Measurements from ENCODE around the gene CYB5A.

Gene CYB5A

DNA sequence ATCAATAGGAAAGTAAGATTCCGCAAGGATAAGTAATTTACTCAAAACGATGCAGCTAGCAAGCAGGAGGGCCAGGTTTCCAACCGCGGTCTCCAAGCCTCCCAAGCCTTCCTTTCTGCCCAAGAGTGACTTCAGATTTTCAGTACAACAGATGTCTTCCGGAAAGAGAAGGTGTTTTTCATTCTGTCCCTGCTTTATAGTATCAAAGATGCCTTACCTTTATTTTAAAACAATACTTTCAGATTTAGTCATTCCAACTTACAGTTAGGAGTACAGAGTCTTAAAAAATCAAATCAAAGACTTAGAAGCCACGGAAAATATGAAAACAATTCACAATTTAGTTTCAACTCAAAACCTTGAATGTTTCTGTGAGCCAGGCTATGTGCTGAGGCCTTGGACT lies 43.6 kb downstream of the CYB5A start:
- H3K4me3 ChIP-seq (ENCODE audit: low read length), result no peak overlapping the region

DNA sequence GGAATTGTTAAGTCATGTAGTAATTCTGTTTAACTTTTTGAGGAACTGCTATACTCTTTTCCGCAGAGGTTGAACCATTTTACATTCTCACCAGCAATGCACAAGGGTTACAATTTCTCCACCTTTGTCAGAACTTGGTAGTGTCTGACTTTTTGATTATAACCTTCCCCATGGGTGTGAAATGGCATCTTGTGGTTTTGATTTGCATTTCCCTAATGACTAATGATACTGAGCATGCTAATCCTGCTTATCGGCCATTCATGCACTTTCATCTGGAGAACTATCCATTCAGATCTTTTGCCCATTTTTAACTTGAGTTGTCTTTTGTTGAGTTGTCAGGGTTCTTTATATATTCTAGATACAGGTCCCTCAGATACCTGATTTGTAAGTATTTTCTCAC lies 47.2 kb downstream of the CYB5A start:
- no peak for DNase-seq (ENCODE audit: low read depth)
- TF ChIP-seq, protein P1, sequence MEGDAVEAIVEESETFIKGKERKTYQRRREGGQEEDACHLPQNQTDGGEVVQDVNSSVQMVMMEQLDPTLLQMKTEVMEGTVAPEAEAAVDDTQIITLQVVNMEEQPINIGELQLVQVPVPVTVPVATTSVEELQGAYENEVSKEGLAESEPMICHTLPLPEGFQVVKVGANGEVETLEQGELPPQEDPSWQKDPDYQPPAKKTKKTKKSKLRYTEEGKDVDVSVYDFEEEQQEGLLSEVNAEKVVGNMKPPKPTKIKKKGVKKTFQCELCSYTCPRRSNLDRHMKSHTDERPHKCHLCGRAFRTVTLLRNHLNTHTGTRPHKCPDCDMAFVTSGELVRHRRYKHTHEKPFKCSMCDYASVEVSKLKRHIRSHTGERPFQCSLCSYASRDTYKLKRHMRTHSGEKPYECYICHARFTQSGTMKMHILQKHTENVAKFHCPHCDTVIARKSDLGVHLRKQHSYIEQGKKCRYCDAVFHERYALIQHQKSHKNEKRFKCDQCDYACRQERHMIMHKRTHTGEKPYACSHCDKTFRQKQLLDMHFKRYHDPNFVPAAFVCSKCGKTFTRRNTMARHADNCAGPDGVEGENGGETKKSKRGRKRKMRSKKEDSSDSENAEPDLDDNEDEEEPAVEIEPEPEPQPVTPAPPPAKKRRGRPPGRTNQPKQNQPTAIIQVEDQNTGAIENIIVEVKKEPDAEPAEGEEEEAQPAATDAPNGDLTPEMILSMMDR (conservative IDR thresholded peaks at IDR 0.05; ENCODE audit: low read depth, low read length), result no peak
- H3K4me3 ChIP-seq (ENCODE audit: low read length), result no peak overlapping the region

More for the DNA sequence above, 43.6 kb downstream of the CYB5A start:
- no peak for DNase-seq (ENCODE audit: low read depth)
- TF ChIP-seq, protein P1 (conservative IDR thresholded peaks at IDR 0.05; ENCODE audit: low read depth, low read length), result no peak

DNA sequence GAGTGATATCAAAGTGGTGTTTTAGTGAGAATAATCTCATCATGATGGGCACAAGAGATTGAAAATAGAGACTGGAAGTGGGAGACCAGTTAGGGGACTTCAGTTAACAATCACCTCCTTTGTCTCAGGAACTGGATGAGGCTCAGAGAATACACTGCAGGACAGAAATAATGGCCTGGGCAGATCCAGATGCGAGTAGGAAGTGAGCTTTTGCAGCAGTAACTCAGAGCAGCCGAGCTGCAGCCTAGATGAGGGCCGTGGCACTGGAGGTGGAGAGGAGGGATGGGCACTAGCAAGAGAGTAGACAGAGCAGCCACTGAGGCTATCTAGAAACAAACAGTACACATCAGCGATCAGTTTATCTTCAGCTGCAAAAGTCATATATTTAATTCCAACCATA lies 48.6 kb downstream of the CYB5A start:
- no peak overlapping the region for H3K4me3 ChIP-seq (ENCODE audit: low read length)
- DNase-seq (ENCODE audit: low read depth), result no peak
- TF ChIP-seq, protein P1 (conservative IDR thresholded peaks at IDR 0.05; ENCODE audit: low read depth, low read length), result no peak

DNA sequence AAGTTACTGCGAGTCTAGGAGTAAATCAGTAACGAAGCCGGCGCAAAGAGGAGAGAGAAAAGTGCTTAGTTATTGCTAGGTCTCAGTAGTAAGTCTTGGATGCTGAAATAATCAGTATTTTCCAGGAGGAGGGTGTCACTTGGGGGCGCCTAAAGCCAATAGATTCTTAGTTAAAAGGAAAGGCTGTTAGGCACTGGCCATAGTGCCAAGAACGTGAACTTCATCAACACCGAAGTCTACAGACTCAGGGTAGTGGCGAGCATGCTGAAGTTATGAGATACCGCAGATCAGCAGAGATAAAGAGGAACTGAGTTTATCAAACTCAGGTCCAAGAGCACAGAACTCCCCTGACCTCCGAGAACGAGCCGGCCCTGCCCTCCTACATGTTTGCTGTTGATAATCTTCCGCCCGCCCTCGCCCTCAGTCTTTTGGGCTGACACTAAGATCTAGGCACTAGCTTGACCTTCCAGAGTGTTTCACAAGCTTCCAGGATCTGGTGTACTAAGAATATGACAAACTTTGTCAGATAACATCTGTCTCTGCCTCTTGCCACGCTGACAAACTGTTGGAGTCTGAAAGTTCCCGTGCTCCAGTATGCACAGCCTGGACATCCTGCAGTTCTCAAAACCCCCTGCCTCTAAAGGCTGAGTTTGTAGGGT lies 49.2 kb downstream of the CYB5A start:
- DNase-seq (ENCODE audit: low read depth), result no peak
- TF ChIP-seq, protein P1 (conservative IDR thresholded peaks at IDR 0.05; ENCODE audit: low read depth, low read length), result no peak
- H3K4me3 ChIP-seq (ENCODE audit: low read length), result no peak overlapping the region

DNA sequence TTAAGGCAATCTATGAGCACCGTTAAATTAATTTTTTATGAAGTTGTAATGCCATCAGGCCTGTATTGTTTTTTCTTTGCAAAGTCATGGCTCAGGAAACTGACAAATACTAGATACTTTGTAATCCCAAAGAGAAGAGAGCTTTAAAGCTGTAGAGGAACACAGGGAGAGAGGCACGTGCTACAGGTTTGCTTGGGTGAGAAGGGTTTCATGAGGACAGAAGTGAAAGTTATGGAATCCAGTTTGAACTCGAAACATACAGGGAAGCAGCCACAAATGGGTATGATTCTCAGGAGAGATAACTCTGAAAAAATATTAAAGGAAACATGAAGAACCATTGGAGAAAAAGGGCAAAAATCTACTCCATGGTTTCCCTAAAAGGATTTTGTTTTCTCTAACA lies 49.8 kb downstream of the CYB5A start:
- no peak for DNase-seq (ENCODE audit: low read depth)
- no peak overlapping the region for H3K4me3 ChIP-seq (ENCODE audit: low read length)
- TF ChIP-seq, protein P1 (conservative IDR thresholded peaks at IDR 0.05; ENCODE audit: low read depth, low read length), result no peak

DNA sequence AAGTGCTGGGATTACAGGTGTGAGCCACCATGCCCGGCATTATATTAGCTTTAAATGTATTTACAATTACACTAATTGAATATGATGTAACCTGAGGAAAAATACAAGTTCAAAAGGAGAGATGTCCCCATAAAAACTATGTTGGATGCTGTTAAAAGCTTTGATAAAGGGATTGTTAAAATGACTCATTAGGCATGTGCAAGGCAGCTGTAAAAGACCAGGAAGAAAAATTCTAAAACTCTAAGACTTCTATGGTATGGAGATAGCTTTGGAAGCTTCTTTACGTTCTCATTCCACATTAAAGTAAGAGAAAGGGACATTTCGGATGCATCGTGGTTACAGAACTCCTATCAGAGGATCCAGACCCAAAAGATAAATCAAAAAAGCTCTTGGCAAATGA lies 50.3 kb downstream of the CYB5A start:
- H3K4me3 ChIP-seq (ENCODE audit: low read length), result no peak overlapping the region
- TF ChIP-seq, protein P1 (conservative IDR thresholded peaks at IDR 0.05; ENCODE audit: low read depth, low read length), result no peak
- no peak for DNase-seq (ENCODE audit: low read depth)

DNA sequence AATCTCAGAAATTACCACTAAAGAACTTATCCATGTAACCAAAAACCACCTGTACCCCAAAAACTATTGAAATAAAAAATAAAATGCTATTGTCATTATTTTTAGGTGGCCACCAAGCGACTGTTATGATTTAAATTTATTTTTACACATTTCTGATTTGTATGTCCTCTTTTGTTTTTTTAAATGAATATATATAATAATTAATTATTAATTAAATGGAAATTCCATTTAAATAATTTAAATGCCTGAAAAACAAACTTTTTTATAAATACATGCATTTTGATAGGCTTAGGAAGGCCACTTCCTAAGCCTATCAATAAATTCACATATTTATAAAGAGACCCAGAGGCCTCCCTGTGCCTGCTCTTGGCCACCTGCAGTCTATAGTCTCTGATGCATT lies 52.2 kb downstream of the CYB5A start:
- TF ChIP-seq, protein P1 (conservative IDR thresholded peaks at IDR 0.05; ENCODE audit: low read depth, low read length), result no peak
- DNase-seq (ENCODE audit: low read depth), result no peak
- no peak overlapping the region for H3K4me3 ChIP-seq (ENCODE audit: low read length)
